ENCODE data around the gene CPA4.
A peak's percentile ranks its signal among the peaks of the same experiment; 100 is the strongest.

CPA4 gene

DNA sequence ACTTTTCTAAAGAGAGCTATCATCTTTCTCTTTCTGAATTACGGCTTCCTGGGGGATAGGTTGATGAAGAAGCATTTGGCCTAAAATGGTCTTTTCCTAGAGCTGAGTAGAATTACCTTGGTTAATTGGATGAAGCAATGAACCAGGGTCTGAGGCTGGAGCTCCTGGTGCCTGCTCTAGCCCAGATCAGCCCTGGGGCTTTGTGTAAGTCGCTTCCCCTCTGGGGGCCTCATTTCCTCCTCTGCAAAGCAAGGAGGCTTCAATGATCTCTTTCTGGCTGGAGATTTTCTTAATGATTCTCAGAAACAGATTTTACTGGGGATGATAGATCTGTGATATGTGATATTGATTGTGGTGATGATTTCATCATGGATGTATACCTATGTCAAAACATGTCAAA, 29.8 kb upstream of the CPA4 start:
- Histone ChIP-seq H3K4me3 (replicated peaks; ENCODE audit: insufficient read depth, low read length) (no peak overlapping the region), H3K27me3 (ENCODE audit: insufficient read depth, poor library complexity, severe bottlenecking) (no peaks in the 10 kb centered on the region), H3K27ac (replicated peaks) (no peak overlapping the region)
- DNase-seq (ENCODE audit: low read depth in 1 of 2, low spot score in 1 of 2): peak in 1 of 2 experiments; percentile 12
- TF ChIP-seq, protein P1, sequence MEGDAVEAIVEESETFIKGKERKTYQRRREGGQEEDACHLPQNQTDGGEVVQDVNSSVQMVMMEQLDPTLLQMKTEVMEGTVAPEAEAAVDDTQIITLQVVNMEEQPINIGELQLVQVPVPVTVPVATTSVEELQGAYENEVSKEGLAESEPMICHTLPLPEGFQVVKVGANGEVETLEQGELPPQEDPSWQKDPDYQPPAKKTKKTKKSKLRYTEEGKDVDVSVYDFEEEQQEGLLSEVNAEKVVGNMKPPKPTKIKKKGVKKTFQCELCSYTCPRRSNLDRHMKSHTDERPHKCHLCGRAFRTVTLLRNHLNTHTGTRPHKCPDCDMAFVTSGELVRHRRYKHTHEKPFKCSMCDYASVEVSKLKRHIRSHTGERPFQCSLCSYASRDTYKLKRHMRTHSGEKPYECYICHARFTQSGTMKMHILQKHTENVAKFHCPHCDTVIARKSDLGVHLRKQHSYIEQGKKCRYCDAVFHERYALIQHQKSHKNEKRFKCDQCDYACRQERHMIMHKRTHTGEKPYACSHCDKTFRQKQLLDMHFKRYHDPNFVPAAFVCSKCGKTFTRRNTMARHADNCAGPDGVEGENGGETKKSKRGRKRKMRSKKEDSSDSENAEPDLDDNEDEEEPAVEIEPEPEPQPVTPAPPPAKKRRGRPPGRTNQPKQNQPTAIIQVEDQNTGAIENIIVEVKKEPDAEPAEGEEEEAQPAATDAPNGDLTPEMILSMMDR (IDR thresholded peaks at IDR 0.05; ENCODE audit: insufficient read depth, low read length): no peak
- TF ChIP-seq POLR2AphosphoS5 (IDR thresholded peaks at IDR 0.05; ENCODE audit: low read depth) (no peak), GABPA (IDR thresholded peaks at IDR 0.05; ENCODE audit: low read depth) (no peak), REST (IDR thresholded peaks at IDR 0.05; ENCODE audit: insufficient replicate concordance, low read depth) (no peak), SPI1 (IDR thresholded peaks at IDR 0.05; ENCODE audit: borderline replicate concordance, low read depth) (no peak)

DNA sequence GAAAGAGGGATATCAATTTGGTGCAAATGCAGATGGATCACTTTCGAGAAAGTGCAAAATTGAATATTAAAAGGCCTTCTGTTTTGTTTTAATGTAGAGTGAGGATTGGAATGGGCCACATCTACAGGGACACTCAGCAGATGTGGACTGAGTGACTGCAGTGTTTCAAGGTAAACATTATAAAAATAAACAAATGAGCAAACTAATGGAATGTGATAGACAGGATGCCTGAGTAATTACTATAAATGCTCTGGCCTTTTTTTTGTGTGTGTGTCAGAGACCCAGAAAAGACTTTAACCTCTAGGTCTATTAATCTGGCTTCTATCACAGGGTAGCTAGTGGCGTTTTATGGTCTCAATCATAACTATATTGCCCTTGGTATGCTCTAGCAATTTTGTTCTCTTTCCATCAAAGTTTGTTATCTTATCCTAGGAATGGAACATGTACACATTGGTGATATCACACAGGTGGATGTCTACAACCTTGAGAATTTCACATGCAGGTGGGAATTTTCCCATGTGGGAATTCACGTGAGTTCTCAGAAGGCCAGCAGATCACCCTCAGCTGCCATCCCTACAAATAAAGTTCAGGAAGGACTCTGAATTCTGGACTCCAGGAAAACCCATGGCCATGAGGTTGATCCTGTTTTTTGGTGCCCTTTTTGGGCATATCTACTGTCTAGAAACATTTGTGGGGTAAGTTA, 26.6 kb upstream of the CPA4 start, which contains the start of gene CPA2:
CPA2 (plus strand) TSS at position 606 of the 703 bp plus-strand sequence; CDS start at position 625, 19 bp downstream.
- Histone ChIP-seq H3K4me3 (replicated peaks; ENCODE audit: insufficient read depth, low read length) (no peak within 1 kb of the TSS), H3K27me3 (ENCODE audit: insufficient read depth, poor library complexity, severe bottlenecking) (no peaks in the 10 kb centered on the region), H3K27ac (replicated peaks) (no peak within 1 kb of the TSS)
- no peak for TF ChIP-seq REST (IDR thresholded peaks at IDR 0.05; ENCODE audit: insufficient replicate concordance, low read depth)
- DNase-seq (ENCODE audit: low read depth in 1 of 2, low spot score in 1 of 2): no peak

DNA sequence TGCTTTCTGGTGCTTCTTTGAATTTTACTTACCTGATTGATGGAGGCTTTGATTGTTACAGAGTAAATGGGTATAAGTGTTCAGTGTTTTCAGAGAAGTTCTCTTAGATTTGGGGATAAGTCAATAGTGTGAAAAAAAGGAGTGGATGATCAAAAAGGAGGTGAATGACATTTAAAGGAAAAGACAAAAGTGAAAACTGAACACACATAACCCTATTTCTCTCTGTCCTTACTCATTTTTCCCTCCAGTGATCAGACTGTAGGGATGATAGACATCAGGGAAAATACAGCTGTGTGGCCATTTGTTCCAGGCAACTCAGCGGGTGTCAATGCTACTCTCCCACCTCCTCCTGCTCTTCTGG, 26.0 kb upstream of the CPA4 start:
- Histone ChIP-seq H3K27me3 (ENCODE audit: insufficient read depth, poor library complexity, severe bottlenecking) (no peaks in the 10 kb centered on the region), H3K4me3 (replicated peaks; ENCODE audit: insufficient read depth, low read length) (no peak overlapping the region), H3K27ac (replicated peaks) (no peak overlapping the region)

More for the DNA sequence above, 26.0 kb upstream of the CPA4 start:
- TF ChIP-seq REST (IDR thresholded peaks at IDR 0.05; ENCODE audit: insufficient replicate concordance, low read depth) (no peak), POLR2AphosphoS5 (IDR thresholded peaks at IDR 0.05; ENCODE audit: low read depth) (no peak), SPI1 (IDR thresholded peaks at IDR 0.05; ENCODE audit: borderline replicate concordance, low read depth) (no peak), GABPA (IDR thresholded peaks at IDR 0.05; ENCODE audit: low read depth) (no peak)
- TF ChIP-seq, protein P1 (IDR thresholded peaks at IDR 0.05; ENCODE audit: insufficient read depth, low read length): no peak
- DNase-seq (ENCODE audit: low read depth in 1 of 2, low spot score in 1 of 2): no peak
